Body of pancreas (tissue), 4 donors: ENCODE results near the gene SLC41A3.

ENCODE experiments used
- CTCF ChIP-seq, 7 experiments: fragments of 450-650 bp in 4 of 7; fragments of 200-600 bp in 3 of 7; sonication (generic) in 3 of 7; IDR thresholded peaks; one replicate each; pipeline ENCODE4 v1.5.1; 2016 to 2019; ENCODE audit warnings: antibody characterized with exemption in 7 of 7
- POLR2A ChIP-seq, 3 donors: fragments of 450-650 bp; IDR thresholded peaks; one replicate each; pipeline ENCODE4 v1.6.1; 2016; ENCODE audit warnings: antibody characterized with exemption in 3 of 3, mild to moderate bottlenecking in 2 of 3

GRCh38 chr3:126111566-126112475 is 27.9 kb upstream of the SLC41A3 start:
- TF ChIP-seq CTCF (IDR thresholded peaks at IDR 0.05) (no peak), POLR2A (IDR thresholded peaks at IDR 0.05) (no peak)
